ENCODE results near the gene MAPK8IP2.
"Not testable (repeated sequence)": the region's sequence is repeated elsewhere in the genome, so short reads cannot be mapped to it uniquely, and the experiment has no call there.

Gene MAPK8IP2

DNA sequence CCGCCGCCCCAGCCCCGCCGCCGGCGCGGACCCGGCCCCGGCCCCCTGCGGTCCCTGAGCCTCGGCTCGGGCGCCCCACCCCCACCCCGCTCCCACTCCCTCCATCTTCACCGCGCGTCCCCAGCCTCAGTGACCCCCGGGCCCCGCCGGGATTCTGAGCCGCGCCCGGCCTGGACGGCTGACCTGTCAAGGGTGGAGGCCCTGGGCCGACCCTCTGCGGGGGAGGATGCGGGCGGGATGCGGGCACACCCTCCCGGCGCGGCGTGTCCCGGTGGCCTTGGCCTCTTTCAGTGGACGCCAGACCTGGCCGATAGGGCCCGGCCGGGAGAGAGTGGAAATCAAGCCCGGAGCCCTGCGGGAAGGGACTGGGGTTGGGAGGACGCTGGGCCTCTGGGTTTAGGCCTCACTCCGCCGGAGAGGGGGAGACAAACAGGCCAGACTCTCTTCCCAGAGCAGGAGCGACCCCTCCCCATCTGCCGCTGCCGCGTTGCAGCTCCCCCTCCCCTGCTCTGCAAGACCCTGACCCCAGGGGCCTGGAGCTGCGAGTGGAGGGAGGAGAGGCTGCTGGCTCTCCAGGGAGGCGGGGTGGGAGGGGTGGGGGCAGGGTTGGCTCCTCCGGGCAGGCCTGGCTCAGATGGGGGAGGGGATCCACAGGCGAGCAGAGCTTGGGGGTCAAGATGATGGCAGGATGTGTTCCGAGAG, 525 bp downstream of the MAPK8IP2 start:
- FAIRE-seq = no peak

DNA sequence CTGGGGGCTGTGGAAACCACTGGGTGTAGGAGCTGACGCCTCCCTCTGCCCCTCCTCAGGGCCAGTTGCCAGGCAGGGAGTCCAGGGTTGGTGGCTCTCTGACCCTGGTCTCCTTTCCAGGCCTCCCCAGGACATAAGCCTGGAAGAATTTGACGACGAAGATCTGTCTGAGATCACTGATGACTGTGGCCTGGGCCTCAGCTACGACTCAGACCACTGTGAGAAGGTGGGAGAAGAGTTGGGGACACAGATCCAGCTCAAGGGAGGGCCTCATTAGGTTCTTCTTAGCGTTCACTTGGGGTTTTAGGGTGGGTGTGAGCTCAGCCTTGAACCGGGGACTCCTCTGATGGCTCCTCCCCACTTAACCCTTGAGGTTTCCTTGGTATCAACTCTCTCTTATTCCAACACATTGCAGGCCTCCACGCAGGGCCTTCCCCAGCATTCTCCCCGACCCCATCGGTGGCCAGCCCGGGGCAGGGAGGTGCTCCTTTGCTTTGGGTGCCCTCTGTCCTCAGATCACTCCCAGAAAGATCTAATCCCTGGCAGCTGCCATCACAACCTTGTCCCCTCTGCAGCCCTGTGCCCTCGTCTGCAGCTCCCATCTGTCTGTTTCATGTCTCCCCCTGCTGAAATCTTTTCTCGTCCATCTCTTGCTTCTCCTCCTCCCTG, 1.2 kb downstream of the MAPK8IP2 start:
- no peak for FAIRE-seq

DNA sequence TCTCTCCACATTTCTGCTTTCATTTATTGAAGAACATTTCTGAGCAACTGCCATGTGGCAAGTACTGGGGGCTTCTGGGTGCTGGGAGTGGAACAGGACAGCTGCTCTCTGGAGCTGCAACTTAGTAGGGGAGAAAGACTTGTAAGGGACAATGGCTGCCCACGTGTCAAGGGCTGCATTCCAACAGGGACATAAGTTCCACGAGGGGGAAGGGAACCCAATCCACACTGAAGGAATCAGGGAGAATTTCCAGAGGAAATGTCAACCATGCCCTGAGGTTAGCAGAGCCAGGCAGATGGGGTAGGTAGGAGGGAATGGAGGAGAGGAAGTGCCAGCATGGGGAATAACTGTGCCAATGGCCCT, 1.7 kb downstream of the MAPK8IP2 start:
- no peak for FAIRE-seq

DNA sequence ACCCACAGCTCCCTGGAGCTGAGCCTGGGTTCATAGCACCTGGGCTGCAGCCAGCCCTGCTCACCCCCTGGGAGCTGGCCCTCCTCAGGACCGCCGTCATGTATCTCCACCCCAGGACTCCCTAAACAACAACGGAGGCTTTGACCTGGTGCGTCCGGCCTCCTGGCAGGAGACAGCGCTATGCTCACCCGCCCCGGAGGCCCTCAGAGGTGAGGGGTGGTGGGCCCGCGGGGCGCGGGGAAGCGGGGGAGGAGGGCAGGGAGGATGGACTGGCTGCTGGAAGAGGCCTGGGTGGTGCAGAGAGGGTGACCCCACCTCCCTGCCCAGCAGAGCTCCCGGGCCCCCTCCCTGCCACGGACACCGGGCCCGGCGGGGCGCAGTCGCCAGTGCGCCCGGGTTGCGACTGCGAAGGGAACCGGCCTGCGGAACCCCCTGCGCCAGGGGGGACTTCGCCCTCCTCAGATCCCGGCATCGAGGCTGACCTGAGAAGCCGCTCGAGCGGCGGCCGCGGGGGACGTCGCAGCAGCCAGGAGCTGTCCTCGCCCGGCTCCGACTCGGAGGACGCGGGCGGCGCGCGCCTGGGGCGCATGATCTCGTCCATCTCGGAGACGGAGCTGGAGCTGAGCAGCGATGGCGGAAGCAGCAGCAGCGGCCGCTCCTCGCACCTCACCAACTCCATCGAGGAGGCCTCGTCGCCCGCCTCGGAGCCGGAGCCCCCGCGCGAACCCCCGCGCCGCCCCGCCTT, 3.1 kb downstream of the MAPK8IP2 start:
- no peak for FAIRE-seq

DNA sequence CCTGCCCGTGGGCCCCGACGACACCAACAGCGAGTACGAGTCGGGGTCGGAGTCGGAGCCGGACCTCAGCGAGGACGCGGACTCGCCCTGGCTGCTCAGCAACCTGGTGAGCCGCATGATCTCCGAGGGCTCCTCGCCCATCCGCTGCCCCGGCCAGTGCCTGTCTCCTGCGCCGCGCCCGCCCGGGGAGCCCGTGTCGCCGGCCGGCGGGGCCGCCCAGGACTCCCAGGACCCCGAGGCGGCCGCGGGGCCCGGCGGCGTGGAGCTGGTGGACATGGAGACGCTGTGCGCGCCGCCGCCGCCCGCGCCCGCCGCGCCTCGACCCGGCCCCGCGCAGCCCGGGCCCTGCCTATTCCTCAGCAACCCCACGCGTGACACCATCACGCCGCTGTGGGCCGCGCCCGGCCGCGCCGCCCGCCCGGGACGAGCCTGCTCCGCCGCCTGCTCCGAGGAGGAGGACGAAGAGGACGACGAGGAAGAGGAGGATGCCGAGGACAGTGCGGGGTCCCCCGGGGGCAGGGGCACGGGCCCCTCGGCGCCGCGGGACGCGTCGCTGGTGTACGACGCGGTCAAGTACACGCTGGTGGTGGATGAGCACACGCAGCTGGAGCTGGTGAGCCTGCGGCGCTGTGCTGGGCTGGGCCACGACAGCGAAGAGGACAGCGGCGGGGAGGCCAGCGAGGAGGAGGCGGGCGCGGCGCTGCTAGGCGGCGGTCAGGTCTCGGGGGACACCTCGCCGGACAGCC, 3.8 kb downstream of the MAPK8IP2 start:
- no peak for FAIRE-seq

DNA sequence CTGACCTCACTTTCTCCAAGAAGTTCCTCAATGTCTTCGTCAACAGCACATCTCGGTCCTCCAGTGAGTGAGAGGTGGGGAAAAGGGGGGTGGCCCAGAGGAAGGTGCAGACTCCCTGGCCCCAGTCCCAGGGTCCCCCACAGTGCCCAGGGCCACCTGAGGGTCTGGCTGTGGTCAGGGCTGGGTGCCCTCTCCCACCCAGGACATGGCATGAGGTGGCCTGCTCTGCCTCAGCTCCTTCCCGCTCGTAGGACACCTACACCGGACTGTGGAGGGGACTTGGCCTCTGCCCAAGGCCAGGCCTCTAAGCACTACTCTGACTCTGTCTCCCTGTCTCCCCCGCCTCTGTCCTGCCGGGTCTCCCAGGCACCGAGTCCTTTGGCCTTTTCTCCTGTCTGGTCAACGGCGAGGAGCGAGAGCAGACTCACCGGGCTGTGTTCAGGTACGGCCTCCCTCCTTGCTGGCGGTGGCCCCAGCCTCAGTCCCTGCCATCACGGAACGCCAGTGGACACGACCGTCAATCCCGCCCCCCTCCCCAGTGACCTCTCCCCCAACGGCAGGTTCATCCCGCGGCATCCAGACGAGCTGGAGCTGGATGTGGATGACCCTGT, 4.5 kb downstream of the MAPK8IP2 start:
- FAIRE-seq = no peak

DNA sequence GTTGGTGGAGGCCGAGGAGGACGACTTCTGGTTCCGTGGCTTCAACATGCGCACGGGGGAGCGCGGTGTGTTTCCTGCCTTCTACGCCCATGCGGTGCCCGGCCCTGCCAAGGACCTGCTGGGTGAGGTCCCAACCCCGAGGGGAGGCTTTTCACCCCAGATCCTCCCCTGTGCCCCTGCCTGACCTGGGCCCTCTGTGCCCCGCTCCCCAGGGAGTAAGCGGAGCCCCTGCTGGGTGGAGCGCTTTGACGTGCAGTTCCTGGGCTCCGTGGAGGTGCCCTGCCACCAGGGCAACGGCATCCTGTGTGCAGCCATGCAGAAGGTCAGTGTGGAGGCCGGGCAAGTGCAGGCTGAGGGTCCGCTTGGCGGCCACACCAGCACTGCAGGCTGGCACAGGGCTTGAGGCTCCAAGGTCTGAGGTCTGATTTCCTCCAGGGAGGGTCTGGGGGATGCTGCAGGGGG, 5.1 kb downstream of the MAPK8IP2 start:
- no peak for FAIRE-seq

DNA sequence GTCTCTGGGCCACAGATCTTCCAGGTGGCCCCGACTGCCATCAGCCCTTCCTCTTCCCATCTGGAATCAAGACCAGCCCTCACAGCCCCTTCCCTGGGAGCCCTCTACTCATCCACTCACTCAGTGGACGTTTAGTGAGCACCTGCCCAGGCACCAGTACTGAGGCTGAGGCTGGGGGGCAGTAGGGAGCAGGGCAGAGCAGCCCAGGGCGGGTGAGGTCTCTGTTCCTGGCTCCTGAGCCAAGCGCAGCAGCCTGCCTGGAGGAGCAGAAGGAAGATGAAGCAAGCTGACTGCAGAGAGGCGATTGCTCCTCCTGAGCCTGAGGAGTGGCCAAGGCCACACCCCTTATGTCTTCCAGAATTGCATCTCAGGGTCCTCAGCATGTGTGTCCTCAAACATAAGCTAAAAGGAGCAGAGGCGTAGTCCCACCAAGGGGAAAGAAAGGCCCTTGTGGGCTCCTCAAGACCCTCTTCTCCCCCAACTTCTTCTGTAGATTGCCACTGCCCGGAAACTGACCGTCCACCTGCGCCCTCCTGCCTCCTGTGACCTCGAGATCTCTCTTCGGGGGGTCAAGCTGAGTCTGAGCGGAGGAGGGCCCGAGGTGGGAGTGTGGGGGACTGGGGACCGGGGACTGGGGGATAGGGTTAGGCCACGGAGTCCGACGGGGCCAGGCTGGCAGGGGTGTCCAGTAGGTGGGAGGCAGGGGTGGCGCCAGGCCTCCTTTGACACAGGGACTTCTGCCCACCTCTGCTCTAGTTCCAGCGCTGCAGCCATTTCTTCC, 5.8 kb downstream of the MAPK8IP2 start:
- FAIRE-seq = no peak

DNA sequence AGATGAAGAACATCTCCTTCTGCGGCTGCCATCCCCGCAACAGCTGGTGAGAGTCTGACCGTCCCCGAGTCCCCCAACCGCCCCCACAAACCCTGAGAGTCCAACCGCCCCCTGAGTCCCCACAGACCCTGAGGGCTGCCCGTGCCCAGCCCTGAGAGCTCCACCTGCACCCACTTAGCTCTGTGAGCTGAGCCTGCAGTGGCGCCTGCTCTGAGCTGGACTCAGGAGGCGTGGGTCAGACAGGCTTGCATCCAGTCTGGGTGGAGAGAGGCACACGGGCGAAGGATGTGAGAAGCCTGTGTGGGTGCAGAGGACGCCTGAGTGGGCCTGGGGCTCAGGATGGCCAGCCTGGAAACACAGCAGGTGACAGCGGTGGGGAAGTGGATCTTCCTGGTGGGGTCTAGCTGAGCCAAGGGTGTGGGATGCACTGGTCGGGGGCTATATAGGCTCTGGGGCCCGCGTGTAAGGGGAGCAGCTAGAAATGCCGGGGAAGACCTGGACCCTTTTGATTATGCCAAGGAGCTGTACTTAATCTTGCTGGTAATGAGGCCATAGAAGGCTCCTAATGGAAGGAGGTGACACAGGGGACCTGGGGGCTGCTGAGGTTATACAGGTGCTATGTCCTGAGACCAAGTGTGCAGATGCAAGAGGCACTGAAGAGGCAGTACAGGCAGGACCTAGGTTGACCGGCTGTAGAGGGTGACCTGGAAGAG, 6.5 kb downstream of the MAPK8IP2 start:
- FAIRE-seq = no peak

DNA sequence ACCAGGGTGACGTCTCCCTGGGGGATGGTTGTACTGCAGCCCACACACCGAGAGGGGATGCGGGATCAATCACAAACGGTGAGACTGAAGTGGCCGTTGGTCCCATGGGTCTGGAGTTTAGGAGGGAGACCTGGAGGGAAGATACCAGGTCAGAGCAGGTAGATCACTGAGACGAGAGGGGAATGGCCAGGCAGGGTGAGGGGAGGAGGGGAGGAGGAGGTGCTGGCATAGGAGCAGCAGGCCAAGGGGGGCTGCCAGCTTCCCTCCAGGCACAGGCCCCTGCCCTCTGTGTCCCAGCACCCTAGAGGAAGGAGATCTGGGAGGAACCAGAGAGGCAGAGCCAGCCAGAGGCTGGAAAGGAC, 7.0 kb downstream of the MAPK8IP2 start:
- no peak for FAIRE-seq

DNA sequence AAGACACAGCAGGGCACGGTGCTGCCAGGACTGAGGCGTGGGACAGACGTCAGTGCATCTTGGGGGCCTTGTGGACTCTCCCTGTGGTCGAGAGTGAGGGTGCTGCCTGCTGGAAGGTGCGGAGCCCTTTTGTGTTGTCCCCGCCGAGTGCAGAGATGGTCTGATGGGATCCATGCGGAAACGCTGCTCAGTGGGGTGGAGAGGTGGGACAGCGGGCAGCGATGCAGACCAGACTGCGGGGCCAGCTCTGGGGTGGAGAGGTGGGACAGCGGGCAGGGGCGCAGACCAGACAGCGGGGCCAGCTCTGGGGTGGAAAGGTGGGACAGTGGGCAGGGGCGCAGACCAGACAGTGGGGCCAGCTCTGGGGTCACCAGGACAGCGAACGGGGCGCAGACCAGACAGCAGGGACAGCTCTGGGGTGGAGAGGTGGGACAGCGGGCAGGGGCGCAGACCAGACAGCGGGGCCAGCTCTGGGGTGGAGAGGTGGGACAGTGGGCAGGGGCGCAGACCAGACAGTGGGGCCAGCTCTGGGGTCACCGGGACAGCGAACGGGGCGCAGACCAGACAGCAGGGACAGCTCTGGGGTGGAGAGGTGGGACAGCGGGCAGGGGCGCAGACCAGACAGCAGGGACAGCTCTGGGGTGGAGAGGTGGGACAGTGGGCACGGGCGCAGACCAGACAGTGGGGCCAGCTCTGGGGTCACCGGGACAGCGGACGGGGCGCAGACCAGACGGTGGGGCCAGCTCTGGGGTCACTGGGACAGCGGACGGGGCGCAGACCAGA, 7.7 kb downstream of the MAPK8IP2 start:
- not testable (repeated sequence) for FAIRE-seq

DNA sequence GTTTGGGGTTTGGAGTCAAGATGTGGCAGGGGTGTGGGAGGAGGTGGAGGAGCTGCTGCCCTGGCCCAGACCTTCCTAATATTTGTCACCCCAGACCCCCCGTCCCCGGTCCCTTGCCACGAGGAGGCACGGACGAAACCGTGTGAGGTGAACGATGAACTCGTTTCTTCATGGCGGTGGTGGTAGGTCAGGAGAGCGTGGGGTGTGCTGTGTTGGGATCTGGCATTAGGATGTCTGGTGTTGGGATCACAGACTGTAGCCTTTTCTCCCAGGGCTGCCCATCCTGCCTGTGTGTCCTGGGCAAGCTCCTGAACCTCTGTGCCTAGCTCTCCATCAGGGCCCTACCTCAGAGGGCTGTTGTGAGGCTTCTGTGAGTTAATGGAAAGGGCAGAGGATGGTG, 8.4 kb downstream of the MAPK8IP2 start:
- no peak for FAIRE-seq

DNA sequence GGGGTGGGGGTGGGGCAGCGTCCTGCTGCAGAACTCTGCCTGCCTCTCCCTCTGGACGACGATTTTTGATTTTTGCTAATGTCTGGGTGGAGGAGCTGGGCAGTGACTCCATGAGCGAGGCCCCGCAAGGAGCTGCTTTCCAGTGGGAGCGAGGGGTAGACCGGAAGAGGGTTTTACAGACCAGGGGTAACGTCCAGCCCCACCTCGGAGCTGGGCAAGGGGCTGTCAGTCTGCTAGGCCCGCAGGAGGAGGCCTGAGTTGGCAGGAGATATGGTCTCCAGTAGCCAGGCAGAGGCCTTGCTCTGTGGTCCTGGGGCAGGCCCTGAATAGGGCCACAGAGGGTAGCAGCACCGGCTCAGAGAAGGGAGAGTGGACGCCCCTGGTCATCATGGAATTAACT, 9.0 kb downstream of the MAPK8IP2 start:
- no peak for FAIRE-seq

DNA sequence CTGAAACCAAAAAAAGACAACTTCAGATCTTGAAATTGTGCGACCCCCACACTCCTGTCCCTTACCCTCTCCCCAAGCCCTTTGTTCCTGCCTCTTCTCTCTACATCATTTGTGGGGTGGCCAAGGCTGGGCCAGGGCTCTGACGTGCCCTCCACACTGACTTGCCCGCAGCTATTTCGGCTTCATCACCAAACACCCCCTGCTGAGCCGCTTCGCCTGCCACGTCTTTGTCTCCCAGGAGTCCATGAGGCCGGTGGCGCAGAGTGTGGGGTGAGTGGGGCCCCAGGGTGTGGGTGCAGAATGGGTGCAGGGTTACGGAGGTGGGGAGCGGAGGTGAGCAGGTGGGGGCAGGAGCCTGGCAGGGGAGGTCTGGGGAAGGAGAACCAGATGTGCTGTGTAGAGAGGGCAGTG, 9.5 kb downstream of the MAPK8IP2 start:
- no peak for FAIRE-seq

DNA sequence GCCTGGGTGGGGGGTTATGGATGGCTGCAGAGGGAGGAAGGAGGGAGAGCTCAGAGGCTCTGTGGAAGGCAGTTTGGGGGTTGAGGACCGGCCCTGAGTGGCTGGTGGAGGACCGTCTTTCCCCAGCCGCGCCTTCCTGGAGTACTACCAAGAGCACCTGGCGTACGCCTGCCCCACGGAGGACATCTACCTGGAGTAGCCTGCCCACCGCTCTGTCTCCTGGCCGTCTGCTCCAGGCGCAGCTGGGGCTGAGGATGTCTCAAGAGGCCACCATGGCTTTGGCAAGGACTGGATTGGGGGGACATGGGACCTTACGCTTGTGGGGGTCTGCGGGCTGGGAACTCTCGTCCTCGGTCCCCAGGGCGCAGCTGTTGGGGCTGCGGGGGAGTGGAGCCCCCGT, 10.0 kb downstream of the MAPK8IP2 start:
- no peak for FAIRE-seq

DNA sequence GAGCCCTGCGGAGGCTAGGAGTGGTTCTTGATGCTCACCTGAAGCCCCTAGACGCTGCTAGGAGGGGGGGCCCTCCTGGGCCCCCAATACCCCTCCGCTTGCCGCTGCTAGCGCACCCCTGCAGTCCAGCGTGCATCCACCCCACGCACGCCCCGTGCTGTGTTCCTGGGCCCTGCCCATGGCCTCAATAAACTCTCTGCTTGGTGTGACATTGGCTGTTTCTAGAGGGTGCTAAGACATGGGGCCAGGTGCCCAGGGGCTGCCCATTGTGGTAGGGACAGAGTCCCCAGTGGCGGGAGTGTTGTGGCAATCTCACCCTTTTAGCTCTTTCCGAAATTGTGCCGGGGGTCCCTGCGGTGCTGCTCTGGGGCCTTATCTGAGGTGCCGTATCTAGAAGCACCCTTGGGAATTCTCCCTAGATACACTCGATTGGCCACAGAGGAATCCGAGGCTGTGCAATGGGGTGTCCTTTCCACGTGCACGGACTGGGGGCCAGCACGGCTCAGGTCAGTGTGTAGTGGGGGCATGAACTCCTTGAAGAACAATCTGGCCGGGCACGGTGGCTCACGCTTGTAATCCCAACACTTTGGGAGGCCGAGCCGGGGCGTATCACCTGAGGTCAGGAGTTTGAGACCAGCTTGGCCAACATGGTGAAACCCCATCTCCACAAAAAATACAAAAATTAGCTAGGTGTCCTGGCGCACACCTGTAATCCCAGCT, 10.9 kb downstream of the MAPK8IP2 start:
- no peak for FAIRE-seq

DNA sequence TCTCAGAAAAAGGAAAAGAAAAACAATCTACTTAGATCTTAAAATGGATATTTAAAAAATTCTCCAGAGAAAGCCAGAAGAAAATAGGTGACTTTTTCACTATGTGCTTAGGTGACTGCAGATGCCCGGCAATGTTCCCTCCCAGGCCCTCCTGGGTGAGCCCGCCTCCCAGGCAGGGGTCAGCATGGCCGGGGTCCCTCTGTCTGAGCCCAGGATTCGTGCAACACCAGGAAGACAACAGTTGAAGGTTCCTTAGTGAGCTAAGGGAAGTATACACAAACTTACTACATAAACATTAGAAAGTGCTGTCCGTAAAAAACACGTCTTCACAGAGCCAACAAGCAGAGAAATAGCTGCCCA, 11.6 kb downstream of the MAPK8IP2 start:
- no peak for FAIRE-seq

DNA sequence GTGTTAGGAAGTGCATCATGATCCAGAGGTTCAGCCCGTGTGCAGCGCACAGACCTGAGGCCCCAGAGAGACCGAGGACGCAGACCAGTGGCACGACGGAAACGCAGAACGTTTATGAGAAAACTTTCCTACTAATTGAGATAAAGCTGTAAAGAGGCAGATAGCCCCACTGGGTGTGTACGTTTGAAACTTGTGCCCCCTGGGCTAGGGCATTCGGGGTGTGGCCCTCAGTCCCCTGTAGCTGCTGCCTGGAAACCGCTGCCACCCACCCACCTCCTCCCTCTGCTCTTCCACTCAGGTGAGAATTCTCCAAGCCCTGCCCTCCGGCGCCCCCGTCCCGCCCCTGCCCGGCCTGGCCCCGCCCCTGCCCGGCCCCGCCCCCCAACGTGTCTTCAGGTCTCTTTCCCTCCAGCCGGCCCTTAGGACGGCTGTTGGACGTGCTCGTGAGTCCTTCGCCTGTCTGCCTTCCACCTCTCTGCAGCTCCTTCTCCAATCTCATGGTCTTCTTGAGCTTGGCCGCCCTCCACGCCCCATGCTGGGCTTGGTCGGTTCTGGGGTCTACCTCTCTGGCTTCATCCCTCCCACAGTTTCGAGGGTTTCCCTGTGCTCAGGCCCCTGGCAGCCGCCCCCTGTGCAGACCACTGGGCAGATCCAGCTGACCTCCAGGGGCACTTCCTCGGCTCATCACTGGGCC, 12.1 kb downstream of the MAPK8IP2 start:
- no peak for FAIRE-seq

DNA sequence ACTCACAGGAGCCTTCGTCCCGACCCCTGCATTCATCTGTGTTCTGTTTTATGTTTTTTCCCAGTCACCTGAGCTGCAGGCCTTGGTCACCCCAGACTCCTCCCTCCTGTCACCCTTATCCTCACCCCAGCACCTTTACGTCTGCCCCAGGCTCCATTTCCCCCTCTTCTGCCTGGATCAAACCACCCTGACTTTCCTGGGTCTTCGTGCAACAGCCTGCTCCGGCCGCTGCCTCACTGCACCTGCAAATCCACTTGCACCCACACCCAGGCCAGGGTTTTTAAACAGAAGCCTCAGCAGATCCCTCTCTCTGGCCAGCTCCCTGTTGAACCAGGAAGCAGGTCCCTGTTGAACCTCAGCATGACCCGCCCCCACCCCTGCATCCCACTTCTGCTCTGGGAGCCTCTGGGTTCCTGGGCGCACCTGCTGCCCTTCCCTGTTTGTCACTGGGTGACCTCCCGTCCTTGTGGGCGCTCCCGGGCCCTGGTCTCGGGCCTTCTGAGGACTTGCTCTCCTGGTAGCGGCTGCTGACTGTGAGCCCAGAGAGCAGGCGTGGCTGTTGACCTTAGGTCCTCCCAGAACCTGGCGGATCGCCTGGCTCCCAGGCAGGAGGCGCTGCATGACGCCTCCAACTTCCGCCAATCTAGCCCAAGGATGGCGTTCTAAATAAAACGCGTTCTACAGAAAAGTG, 12.8 kb downstream of the MAPK8IP2 start:
- FAIRE-seq = no peak
